GM18519 (cell line): ENCODE measurements around the gene RXRA.

Experiments used
- ATAC-seq: cut with Tn5 transposase; IDR thresholded peaks from one replicate; pipeline ENCODE4 v1.9.1; 2021; ENCODE audit warnings: mild to moderate bottlenecking, moderate library complexity; ENCODE audit not compliant: unreplicated experiment, low FRiP score

RXRA gene

GRCh38 chr9:134425401-134425800 is 99.1 kb downstream of the RXRA start:
- no peak for ATAC-seq

GRCh38 chr9:134425812-134426211 is 99.6 kb downstream of the RXRA start:
- no peak for ATAC-seq

GRCh38 chr9:134426436-134426835 is 100.2 kb downstream of the RXRA start:
- ATAC-seq, result no peak

GRCh38 chr9:134427153-134427782 is 101.0 kb downstream of the RXRA start:
- ATAC-seq, result no peak

GRCh38 chr9:134428559-134428958 is 102.3 kb downstream of the RXRA start:
- no peak for ATAC-seq

- no peak for ATAC-seq
These were observed 102.8 kb downstream of the RXRA start for GRCh38 chr9:134429007-134429406.

- no peak for ATAC-seq
These were observed 103.2 kb downstream of the RXRA start for GRCh38 chr9:134429481-134429880.

GRCh38 chr9:134431095-134431494 is 104.8 kb downstream of the RXRA start:
- no peak for ATAC-seq

GRCh38 chr9:134431626-134432025 is 105.4 kb downstream of the RXRA start:
- ATAC-seq, result no peak

- ATAC-seq, result no peak
These were observed 106.2 kb downstream of the RXRA start for GRCh38 chr9:134432471-134432870.

- ATAC-seq, result no peak
These were observed 106.8 kb downstream of the RXRA start for GRCh38 chr9:134433101-134433500.

- no peak for ATAC-seq
These were observed 107.9 kb downstream of the RXRA start for GRCh38 chr9:134433909-134434882.

GRCh38 chr9:134434894-134435506 is 108.7 kb downstream of the RXRA start:
- ATAC-seq, result no peak

- ATAC-seq, result no peak
These were observed 109.5 kb downstream of the RXRA start for GRCh38 chr9:134435550-134436378.

GRCh38 chr9:134436379-134436762 is 110.1 kb downstream of the RXRA start:
- ATAC-seq, result no peak

- ATAC-seq, result no peak
These were observed 110.7 kb downstream of the RXRA start for GRCh38 chr9:134436911-134437310.

- ATAC-seq, result no peak
These were observed 111.3 kb downstream of the RXRA start for GRCh38 chr9:134437403-134438194.

- no peak for ATAC-seq
These were observed 112.0 kb downstream of the RXRA start for GRCh38 chr9:134438195-134438788.

GRCh38 chr9:134439368-134439784 is 113.1 kb downstream of the RXRA start:
- no peak for ATAC-seq
